DOHH2 (cell line): ENCODE data around the gene TMCO1.

Experiments
- H3F3A ChIP-seq: fragments of 200-600 bp; sonication (generic), shearing (Covaris generic); 2 replicates; pipeline ENCODE4 v1.6.0; 2016; ENCODE audit warnings: antibody characterized with exemption, mild to moderate bottlenecking; ENCODE audit not compliant: control insufficient read depth, insufficient read depth
- H3K27ac ChIP-seq: fragments of 200-600 bp; sonication (generic); 2 replicates; pipeline ENCODE4 v1.5.1; 2014; ENCODE audit warnings: low read depth, mild to moderate bottlenecking, low read length, moderate library complexity
- H3K27me3 ChIP-seq: fragments of 200-600 bp; sonication (generic); 2 replicates; pipeline ENCODE4 v1.6.1; 2014; ENCODE audit warnings: mild to moderate bottlenecking, low read length, mixed read lengths; ENCODE audit not compliant: control insufficient read depth
- H3K36me3 ChIP-seq: fragments of 200-600 bp; sonication (generic); 2 replicates; pipeline ENCODE4 v1.6.1; 2014; ENCODE audit warnings: mild to moderate bottlenecking, low read length, moderate library complexity, mixed read lengths; ENCODE audit not compliant: control insufficient read depth
- H3K4me1 ChIP-seq: fragments of 200-600 bp; sonication (generic); 2 replicates; pipeline ENCODE4 v1.6.1; 2014; ENCODE audit warnings: mild to moderate bottlenecking, low read length, mixed read lengths; ENCODE audit not compliant: control insufficient read depth
- H3K4me2 ChIP-seq: fragments of 200-600 bp; sonication (generic); 2 replicates; pipeline ENCODE4 v1.6.0; 2014; ENCODE audit warnings: mild to moderate bottlenecking, low read length, moderate library complexity
- H3K4me3 ChIP-seq: fragments of 200-600 bp; sonication (generic); 2 replicates; pipeline ENCODE4 v1.5.1; 2014; ENCODE audit warnings: mild to moderate bottlenecking, low read length, mixed read lengths
- H3K79me2 ChIP-seq: fragments of 200-600 bp; sonication (generic); 2 replicates; pipeline ENCODE4 v1.6.1; 2014; ENCODE audit warnings: mild to moderate bottlenecking, low read length, mixed read lengths; ENCODE audit not compliant: control insufficient read depth
- H3K9me2 ChIP-seq: fragments of 200-600 bp; sonication (generic); replicated peaks from 2 replicates; pipeline ENCODE4 v1.6.1; 2014; ENCODE audit warnings: mild to moderate bottlenecking, low read length, mixed read lengths; ENCODE audit not compliant: control insufficient read depth
- H3K9me3 ChIP-seq: fragments of 200-600 bp; sonication (generic); 2 replicates; pipeline ENCODE4 v1.6.1; 2014; ENCODE audit warnings: antibody characterized with exemption, low read length, mixed read lengths; ENCODE audit not compliant: control insufficient read depth, insufficient read depth
- H4K20me1 ChIP-seq: fragments of 200-600 bp; sonication (generic); 2 replicates; pipeline ENCODE4 v1.6.0; 2014; ENCODE audit warnings: low read depth, mild to moderate bottlenecking, antibody characterized with exemption, low read length, moderate library complexity; ENCODE audit not compliant: control insufficient read depth, insufficient read depth
- EZH2phosphoT487 ChIP-seq: fragments of 200-600 bp; sonication (generic); IDR thresholded peaks from 2 replicates; pipeline ENCODE4 v1.6.1; 2017; ENCODE audit warnings: borderline replicate concordance, mild to moderate bottlenecking, antibody characterized with exemption, low read length, moderate library complexity, mixed read lengths
- TF ChIP-seq, protein P1 (sequence below): fragments of 200-600 bp; sonication (generic); IDR thresholded peaks from one replicate; pipeline ENCODE4 v1.5.1; 2014; ENCODE audit warnings: antibody characterized with exemption, mild to moderate bottlenecking, low read depth, low read length; ENCODE audit not compliant: poor library complexity, severe bottlenecking

The TMCO1 gene, protein sequence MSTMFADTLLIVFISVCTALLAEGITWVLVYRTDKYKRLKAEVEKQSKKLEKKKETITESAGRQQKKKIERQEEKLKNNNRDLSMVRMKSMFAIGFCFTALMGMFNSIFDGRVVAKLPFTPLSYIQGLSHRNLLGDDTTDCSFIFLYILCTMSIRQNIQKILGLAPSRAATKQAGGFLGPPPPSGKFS

DNA sequence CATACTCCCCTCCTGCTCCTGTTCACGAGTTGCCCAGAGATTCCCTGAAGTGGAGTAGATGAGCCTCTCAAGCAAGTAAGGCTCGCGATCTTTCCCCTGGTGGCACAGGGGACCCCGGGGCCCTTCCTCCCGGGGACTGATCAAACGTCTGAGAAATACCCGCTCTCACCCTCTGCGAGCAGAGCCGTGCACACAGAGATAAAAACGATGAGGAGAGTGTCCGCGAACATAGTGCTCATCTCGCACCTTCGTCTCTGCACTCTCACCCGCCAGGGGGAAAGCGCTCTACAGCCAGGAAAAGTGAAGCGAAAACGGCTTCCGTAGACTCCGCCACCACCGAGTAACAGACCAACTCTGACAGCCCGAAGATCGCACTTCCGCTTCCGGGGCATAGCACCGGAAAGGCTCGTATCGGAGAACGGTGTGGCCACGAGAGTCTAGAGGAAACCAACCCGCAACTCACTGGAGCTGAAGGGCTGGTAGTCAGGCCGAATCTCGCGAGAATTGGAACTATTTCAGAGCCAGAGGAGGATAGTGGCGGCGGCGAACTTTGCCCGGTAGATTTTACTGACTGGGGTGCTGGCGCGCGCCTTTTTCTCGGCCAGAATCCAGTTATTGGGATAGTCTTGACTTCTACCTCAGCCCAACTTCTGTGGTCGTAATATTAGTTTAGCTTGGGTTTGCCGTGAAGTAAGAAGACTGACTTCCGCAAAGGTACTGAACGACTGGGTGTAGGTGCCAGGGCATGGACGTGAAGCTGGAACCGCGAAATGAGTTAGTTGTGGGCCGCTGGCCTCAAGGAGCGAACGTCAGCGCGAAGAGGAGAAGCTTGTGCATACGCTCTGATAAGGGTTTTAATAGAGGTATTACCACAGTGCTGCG is at the start of gene TMCO1:
TSS of gene TMCO1 (minus strand) at position 356 of the 882 bp plus-strand sequence. CDS start at position 239, 117 bp downstream.
- Histone ChIP-seq H3K27me3 (no peaks in the 10 kb centered on the region), H3K79me2 (peaks cover 48% of the 10 kb centered on the region), H3K27ac (peak within 1 kb of the TSS; percentile 80), H3K4me1 (peaks cover 21% of the 10 kb centered on the region), H4K20me1 (no peaks in the 10 kb centered on the region), H3F3A (no peaks in the 10 kb centered on the region), H3K9me3 (no peaks in the 10 kb centered on the region), H3K9me2 (no peaks in the 10 kb centered on the region), H3K4me3 (peak within 1 kb of the TSS; percentile 95), H3K36me3 (peaks cover 48% of the 10 kb centered on the region), H3K4me2 (peak within 1 kb of the TSS; percentile 93)
- TF ChIP-seq, protein P1, sequence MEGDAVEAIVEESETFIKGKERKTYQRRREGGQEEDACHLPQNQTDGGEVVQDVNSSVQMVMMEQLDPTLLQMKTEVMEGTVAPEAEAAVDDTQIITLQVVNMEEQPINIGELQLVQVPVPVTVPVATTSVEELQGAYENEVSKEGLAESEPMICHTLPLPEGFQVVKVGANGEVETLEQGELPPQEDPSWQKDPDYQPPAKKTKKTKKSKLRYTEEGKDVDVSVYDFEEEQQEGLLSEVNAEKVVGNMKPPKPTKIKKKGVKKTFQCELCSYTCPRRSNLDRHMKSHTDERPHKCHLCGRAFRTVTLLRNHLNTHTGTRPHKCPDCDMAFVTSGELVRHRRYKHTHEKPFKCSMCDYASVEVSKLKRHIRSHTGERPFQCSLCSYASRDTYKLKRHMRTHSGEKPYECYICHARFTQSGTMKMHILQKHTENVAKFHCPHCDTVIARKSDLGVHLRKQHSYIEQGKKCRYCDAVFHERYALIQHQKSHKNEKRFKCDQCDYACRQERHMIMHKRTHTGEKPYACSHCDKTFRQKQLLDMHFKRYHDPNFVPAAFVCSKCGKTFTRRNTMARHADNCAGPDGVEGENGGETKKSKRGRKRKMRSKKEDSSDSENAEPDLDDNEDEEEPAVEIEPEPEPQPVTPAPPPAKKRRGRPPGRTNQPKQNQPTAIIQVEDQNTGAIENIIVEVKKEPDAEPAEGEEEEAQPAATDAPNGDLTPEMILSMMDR = peak; percentile 27
- no peak for TF ChIP-seq EZH2phosphoT487

DNA sequence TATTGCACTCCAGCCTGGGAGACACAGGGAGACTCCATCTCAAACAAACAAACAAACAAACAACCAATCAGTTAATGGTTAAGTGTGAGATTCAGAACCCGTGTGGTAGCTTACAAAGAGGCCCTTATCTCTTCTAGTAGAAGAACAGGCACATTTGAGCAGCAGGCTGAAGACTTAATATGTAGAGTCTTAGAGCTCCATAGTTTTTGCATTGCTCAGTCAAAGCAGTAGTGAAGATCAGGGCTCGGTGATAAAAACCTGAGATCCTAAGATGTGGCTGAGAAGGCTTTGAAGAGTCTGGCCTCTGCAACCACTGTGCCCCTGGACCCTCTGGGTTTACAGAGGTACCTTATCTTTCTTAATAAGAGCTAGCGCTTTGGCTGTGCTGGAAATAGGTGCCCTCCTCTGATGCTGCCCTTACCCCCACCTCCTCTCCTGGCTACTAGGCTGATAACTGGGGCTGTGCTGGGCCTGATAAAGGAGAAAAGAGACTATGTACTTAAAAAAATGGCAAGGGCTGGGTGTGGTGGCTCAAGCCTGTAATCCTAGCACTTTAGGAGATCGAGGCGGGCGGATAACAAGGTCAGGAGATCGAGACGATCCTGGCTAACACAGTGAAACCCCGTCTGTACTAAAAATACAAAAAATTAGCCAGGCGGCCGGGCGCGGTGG is 48.3 kb upstream of the TMCO1 start:
- no peaks in the 10 kb centered on the region for H3K9me2 ChIP-seq
- no peak overlapping the region for H3K4me2 ChIP-seq
- H3F3A ChIP-seq = no peaks in the 10 kb centered on the region
- H3K79me2 ChIP-seq = no peaks in the 10 kb centered on the region
- H3K27ac ChIP-seq = no peak overlapping the region
- H3K4me3 ChIP-seq = no peak overlapping the region
- TF ChIP-seq, protein P1 = no peak
- no peak for TF ChIP-seq EZH2phosphoT487
- no peaks in the 10 kb centered on the region for H3K36me3 ChIP-seq
- peaks cover 7% of the 10 kb centered on the region for H3K27me3 ChIP-seq
- no peaks in the 10 kb centered on the region for H3K9me3 ChIP-seq
- no peaks in the 10 kb centered on the region for H3K4me1 ChIP-seq
- H4K20me1 ChIP-seq = no peaks in the 10 kb centered on the region

DNA sequence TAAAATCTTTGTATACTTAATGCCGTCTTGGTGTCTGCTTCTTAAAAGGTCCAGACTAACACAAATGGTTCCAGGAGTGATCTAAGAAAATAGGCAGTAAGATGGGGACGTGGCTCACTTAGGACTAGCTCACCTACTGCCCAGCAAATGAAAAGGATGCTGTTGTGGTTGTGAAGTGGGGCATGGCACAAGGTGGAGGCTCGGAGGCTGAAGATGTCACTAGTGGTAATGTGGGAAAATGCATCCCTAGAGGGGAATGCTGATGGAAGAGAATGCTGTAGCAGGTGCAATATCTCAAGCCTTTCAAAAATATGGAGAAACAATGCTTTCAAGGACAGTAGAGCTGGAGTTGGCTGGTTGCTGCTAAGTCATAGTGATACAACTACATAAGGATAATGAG is 47.5 kb upstream of the TMCO1 start:
- H3K9me2 ChIP-seq = no peaks in the 10 kb centered on the region
- no peak overlapping the region for H3K4me2 ChIP-seq
- H3K79me2 ChIP-seq = no peaks in the 10 kb centered on the region
- no peak for TF ChIP-seq EZH2phosphoT487
- TF ChIP-seq, protein P1 = no peak
- no peak overlapping the region for H3K4me3 ChIP-seq
- peaks cover 7% of the 10 kb centered on the region for H3K27me3 ChIP-seq
- H3K27ac ChIP-seq = no peak overlapping the region
- no peaks in the 10 kb centered on the region for H3K36me3 ChIP-seq
- H3F3A ChIP-seq = no peaks in the 10 kb centered on the region
- H4K20me1 ChIP-seq = no peaks in the 10 kb centered on the region
- no peaks in the 10 kb centered on the region for H3K9me3 ChIP-seq
- H3K4me1 ChIP-seq = no peaks in the 10 kb centered on the region
